T-cell (primary cell): ENCODE measurements around the gene RBCK1. TPM values are rescaled to one million over a fixed set of nuclear protein-coding genes. Genes with fewer than 3 reads are reported as not detected.
"Not testable (repeated sequence)": the region's sequence is repeated elsewhere in the genome, so short reads cannot be mapped to it uniquely, and the experiment has no call there.

Source experiments
- ATAC-seq, 4 experiments: fragments of 200-7000 bp in 3 of 4; fragments of 150-1000 bp in 1 of 4; cut with Tn5 transposase; replicated peaks in 1 of 4; 1 replicate in 3 of 4; 2 replicates in 1 of 4; pipeline ENCODE4 v1.10.0; 2021; ENCODE audit warnings: moderate library complexity in 3 of 4, mild to moderate bottlenecking in 2 of 4, moderate number of reproducible peaks in 1 of 4
- CTCF ChIA-PET, 2 donors: fragments of 300-600 bp; sonication (Branson Sonifier 250); formaldehyde crosslinking; loops; one replicate each; lab custom pipeline; 2022; ENCODE audit warnings: antibody characterized with exemption in 2 of 2; lab: Charles Lee
- POLR2A ChIA-PET, 2 donors: fragments of 300-600 bp; sonication (Branson Sonifier 250); formaldehyde crosslinking; loops; one replicate each; lab custom pipeline; 2022; ENCODE audit warnings: antibody characterized with exemption in 2 of 2; lab: Charles Lee
- DNase-seq, 35 experiments: peaks; one replicate each; pipeline versions ENCODE4 v3.0.0 to v3.0.0-alpha.2; 2013 to 2023
- H3K27ac ChIP-seq: one replicate; pipeline ENCODE4 v1.5.1; 2013; ENCODE audit warnings: low read length
- H3K27me3 ChIP-seq, 2 experiments: replicated peaks in 1 of 2; 1 replicate in 1 of 2; 2 replicates in 1 of 2; pipeline versions ENCODE4 v1.6.1 to v1.7.0; 2013; ENCODE audit warnings: low read length in 1 of 2, mixed read lengths in 1 of 2; ENCODE audit not compliant: control insufficient read depth in 2 of 2, insufficient read depth in 2 of 2; ENCODE audit errors: extremely low read depth in 1 of 2
- H3K36me3 ChIP-seq, 2 donors: 1 replicate in 1 of 2; 2 replicates in 1 of 2; pipeline versions ENCODE4 v1.6.1 to v1.7.0; 2013; ENCODE audit warnings: low read length in 1 of 2; ENCODE audit not compliant: control insufficient read depth in 2 of 2, insufficient read depth in 1 of 2; ENCODE audit errors: extremely low read depth in 1 of 2
- H3K4me1 ChIP-seq, 2 experiments: 1 replicate in 1 of 2; 2 replicates in 1 of 2; pipeline versions ENCODE4 v1.6.1 to v1.7.0; 2013; ENCODE audit warnings: low read length in 2 of 2, mixed read lengths in 1 of 2; ENCODE audit not compliant: insufficient read depth in 2 of 2, control insufficient read depth in 1 of 2; ENCODE audit errors: extremely low read depth in 1 of 2
- H3K4me3 ChIP-seq, 2 donors: 1 replicate in 1 of 2; 2 replicates in 1 of 2; pipeline versions ENCODE4 v1.5.1 to v1.7.0; 2013; ENCODE audit warnings: mild to moderate bottlenecking in 2 of 2, low read length in 1 of 2, moderate library complexity in 1 of 2; ENCODE audit not compliant: control insufficient read depth in 1 of 2; ENCODE audit errors: extremely low read depth in 1 of 2
- H3K9me3 ChIP-seq: 2 replicates; pipeline ENCODE4 v1.7.0; 2013
- H3K27ac Mint-ChIP-seq, 2 donors: one replicate each; pipeline ENCODE4 v1.8.0; 2020 to 2021; ENCODE audit warnings: mild to moderate bottlenecking in 2 of 2, mixed read lengths in 2 of 2
- H3K27me3 Mint-ChIP-seq, 2 donors: one replicate each; pipeline ENCODE4 v1.8.0; 2021 to 2022; ENCODE audit warnings: mixed read lengths in 2 of 2
- H3K36me3 Mint-ChIP-seq: one replicate; pipeline ENCODE4 v1.8.0; 2021; ENCODE audit warnings: mixed read lengths
- H3K4me1 Mint-ChIP-seq, 3 donors: one replicate each; pipeline ENCODE4 v1.8.0; 2020 to 2022; ENCODE audit warnings: mixed read lengths in 3 of 3, mild to moderate bottlenecking in 1 of 3
- H3K4me3 Mint-ChIP-seq, 3 donors: one replicate each; pipeline ENCODE4 v1.8.0; 2020 to 2022; ENCODE audit warnings: mild to moderate bottlenecking in 3 of 3, mixed read lengths in 3 of 3, moderate library complexity in 3 of 3
- H3K9me3 Mint-ChIP-seq, 3 donors: one replicate each; pipeline ENCODE4 v1.8.0; 2020 to 2022; ENCODE audit warnings: mixed read lengths in 3 of 3
- WGBS: methylation state at CpG from one replicate; pipeline ENCODE4 v1.1.5; 2013; ENCODE audit warnings: missing lambda C conversion rate; ENCODE audit not compliant: insufficient coverage; 5-methylcytosine and 5-hydroxymethylcytosine counted together
- total RNA-seq, 35 experiments: library from RNA in 6 of 35; stranded (reverse) in 6 of 35; fragments of 120-200 nt in 1 of 35; gene quantifications; one replicate each; pipeline versions ENCODE4 v1.2.1 to v1.2.4 and lab custom pipeline; 2013 to 2026

Gene RBCK1
- total RNA-seq, 5 donors from 2014 or later (not counting 1 experiment from before 2014, with no cell fraction given): 87.0 to 110 (median 105) TPM

DNA sequence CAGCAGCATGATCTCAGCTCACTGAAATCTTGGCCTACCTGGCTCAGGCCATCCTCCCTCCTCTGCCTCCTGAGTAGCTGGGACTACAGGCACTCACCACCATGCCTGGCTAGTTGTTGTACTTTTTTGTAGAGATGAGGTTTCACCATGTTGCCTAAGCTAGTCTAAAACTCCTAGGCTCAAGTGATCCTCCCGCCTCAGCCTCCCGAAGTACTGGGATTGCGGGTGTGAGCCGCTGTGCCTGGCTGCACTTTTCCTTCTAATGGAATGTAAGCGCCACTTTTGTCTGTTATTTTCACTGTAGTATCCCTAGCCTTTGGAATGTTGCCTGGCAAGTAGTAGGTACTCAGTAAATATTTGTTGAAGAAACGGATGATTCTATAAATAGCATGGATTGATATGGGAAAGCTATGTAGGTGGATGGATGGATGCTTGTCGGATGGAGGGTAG, 37.9 kb upstream of the RBCK1 start:
- H3K27ac ChIP-seq: no peak overlapping the region
- ATAC-seq (no peak), DNase-seq (no peak)
- H3K4me3 ChIP-seq: no peak overlapping the region
- WGBS: 97% methylated on average over 7 of the region's 7 CpGs
- Mint-ChIP-seq H3K27me3 (no peaks in the 10 kb centered on the region), H3K4me1 (peaks cover 22 to 38% (median 35%) of the 10 kb centered on the region in 3 donors), H3K27ac (no peak overlapping the region), H3K9me3 (no peaks in the 10 kb centered on the region), H3K36me3 (no peaks in the 10 kb centered on the region), H3K4me3 (no peak overlapping the region)
- ChIA-PET CTCF (no interaction called here), POLR2A (no interaction called here)
- no peaks in the 10 kb centered on the region for H3K9me3 ChIP-seq
- H3K36me3 ChIP-seq: no peaks in the 10 kb centered on the region
- H3K27me3 ChIP-seq: peaks cover 0 to 2% of the 10 kb centered on the region in 2 experiments
- H3K4me1 ChIP-seq: peaks cover 7 to 16% of the 10 kb centered on the region in 2 experiments

GRCh38 chr20:370977-371754, 36.9 kb upstream of the RBCK1 start:
- no peak for DNase-seq
- 66% methylated on average over 5 of the region's 7 CpGs for WGBS
- H3K4me3 Mint-ChIP-seq: no peak overlapping the region
- no peaks in the 10 kb centered on the region for H3K36me3 Mint-ChIP-seq
- H3K4me1 Mint-ChIP-seq: peaks cover 13 to 29% (median 25%) of the 10 kb centered on the region in 3 donors
- H3K27ac ChIP-seq: no peak overlapping the region
- peaks cover 4 to 8% of the 10 kb centered on the region in 2 experiments for H3K4me1 ChIP-seq
- no peak for ATAC-seq
- no peak overlapping the region for H3K27ac Mint-ChIP-seq
- no peaks in the 10 kb centered on the region for H3K27me3 Mint-ChIP-seq
- ChIA-PET POLR2A (no interaction called here), CTCF (no interaction called here)
- H3K9me3 ChIP-seq: no peaks in the 10 kb centered on the region
- no peaks in the 10 kb centered on the region for H3K36me3 ChIP-seq
- no peaks in the 10 kb centered on the region for H3K9me3 Mint-ChIP-seq
- no peak overlapping the region for H3K4me3 ChIP-seq
- peaks cover 0 to 2% of the 10 kb centered on the region in 2 experiments for H3K27me3 ChIP-seq

DNA sequence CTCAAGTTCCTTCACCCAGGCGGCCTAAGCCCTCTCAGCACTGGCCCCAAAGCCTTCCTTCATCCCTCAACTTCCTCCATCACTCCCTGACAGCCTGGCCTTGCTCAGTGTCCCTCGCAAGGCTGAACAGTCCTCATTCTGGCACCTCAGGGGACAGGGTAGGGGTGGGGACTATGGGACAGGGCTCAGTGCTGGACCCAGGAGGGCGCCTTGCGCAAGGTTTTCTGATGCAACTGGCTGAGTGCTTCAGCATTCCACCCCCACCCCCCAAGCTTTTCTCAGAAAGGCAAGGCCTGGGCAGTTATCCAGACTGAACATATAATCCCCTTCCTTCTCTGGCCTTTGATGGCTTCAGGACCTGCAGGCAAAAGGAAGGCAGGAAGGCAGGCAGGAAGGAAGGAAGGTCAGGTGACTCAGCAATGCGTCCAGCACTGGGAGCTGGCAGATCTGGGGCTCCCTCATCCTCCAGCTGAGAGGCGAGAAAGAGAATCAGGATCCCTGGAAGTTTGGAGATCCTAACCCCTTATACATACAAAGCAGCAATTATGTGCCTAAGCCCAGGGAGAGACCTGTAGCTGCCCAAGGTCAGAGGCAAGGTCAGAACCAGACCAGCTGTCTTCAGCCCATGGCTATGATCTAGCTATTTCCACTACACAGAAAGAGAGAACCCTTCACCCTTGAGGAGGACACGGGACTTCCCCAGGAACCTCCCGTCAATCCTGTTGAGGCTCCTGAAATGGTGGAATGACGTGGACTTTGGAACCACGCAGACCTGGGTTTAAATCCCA, 36.1 kb upstream of the RBCK1 start:
- Histone ChIP-seq H3K4me3 (no peak overlapping the region), H3K36me3 (no peaks in the 10 kb centered on the region), H3K27me3 (peaks cover 0 to 2% of the 10 kb centered on the region in 2 experiments), H3K4me1 (peaks cover 4 to 7% of the 10 kb centered on the region in 2 experiments), H3K27ac (no peak overlapping the region), H3K9me3 (no peaks in the 10 kb centered on the region)
- Mint-ChIP-seq H3K4me1 (peaks cover 9 to 25% (median 20%) of the 10 kb centered on the region in 3 donors), H3K4me3 (no peak overlapping the region), H3K9me3 (no peaks in the 10 kb centered on the region), H3K27ac (no peak overlapping the region), H3K36me3 (no peaks in the 10 kb centered on the region), H3K27me3 (no peaks in the 10 kb centered on the region)
- ChIA-PET POLR2A (no interaction called here), CTCF (interaction anchor here in 1 of 2 donors (0.6 kb wide), 1 partner anchor 55 kb away, joined by 4 read pairs; no protein-coding TSS in a partner anchor)
- 74% methylated on average over 7 of the region's 10 CpGs for WGBS
- no peak for ATAC-seq
- DNase-seq: no peak

DNA sequence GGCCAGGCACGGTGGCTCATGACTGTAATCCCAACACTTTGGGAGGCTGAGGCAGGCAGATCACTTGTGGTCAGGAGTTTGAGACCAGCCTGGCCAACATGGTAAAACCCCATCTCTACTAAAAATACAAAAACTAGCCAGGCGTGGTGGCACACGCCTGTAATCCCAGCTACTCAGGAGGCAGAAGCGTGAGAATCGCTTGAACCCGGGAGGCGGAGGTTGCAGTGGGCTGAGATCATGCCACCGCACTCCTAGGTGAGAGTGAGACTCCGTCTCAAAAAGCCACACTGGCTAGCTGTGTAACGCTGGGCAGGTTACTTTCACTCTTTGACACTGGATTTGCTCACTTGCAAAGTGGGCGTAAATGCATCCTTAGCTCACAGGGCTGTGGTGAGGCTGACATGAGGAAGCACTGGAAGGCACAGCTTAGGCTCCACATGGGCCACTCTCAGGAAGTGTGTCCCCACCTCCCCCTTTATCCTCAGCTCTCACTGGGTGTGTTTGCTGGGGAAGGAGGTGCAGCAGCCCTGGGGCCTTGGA, 35.5 kb upstream of the RBCK1 start:
- CTCF ChIA-PET: interaction anchor here in 1 of 2 donors (0.6 kb wide), 1 partner anchor 54 kb away, joined by 4 read pairs; no protein-coding TSS in a partner anchor
- DNase-seq, H3K27me3 ChIP-seq, POLR2A ChIA-PET, H3K4me3 Mint-ChIP-seq, ATAC-seq, H3K27ac ChIP-seq, H3K36me3 Mint-ChIP-seq, H3K4me3 ChIP-seq, H3K27ac Mint-ChIP-seq, H3K4me1 ChIP-seq, H3K27me3 Mint-ChIP-seq, H3K36me3 ChIP-seq, H3K9me3 ChIP-seq, H3K9me3 Mint-ChIP-seq: not testable (repeated sequence)
- peaks cover 7 to 20% (median 20%) of the 10 kb centered on the region in 3 donors for H3K4me1 Mint-ChIP-seq
- 80% methylated on average over 8 of the region's 11 CpGs for WGBS

DNA sequence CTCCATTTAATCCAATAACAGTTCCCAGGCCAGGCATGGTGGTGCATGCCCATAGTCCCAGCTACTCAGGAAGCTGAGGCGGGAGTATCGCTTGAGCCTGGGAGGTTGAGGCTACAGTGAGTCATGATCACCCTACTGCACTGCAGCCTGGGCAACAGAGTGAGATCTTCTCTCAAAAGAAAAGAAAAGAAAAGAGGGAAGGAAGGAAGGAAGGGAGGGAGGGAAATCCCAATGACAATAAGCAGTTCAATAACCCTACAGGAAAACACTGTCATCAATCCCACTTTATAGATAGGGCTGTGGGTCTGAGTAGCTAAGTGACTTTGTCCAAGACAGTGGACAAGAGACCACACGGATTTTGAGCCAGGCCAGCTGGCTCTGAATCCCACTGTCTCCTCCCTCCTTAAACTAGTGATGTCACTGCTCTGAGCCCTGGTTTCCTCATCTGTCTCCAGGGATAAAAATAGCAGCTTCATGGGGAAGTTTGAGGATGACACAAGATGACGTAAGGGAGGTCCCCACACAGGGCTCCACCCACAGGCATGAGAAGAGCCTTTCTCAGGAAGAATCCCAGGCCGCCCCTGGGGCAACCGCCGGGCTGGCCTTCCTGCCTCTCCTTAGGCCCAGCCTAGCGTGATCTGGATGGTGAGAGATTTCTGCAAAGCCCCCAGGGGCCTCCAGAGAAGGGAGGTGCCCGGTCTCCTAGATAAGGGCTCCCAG, 34.8 kb upstream of the RBCK1 start:
- Mint-ChIP-seq H3K36me3 (no peaks in the 10 kb centered on the region), H3K27ac (no peak overlapping the region), H3K4me3 (no peak overlapping the region), H3K27me3 (no peaks in the 10 kb centered on the region), H3K4me1 (peaks cover 7 to 20% (median 14%) of the 10 kb centered on the region in 3 donors), H3K9me3 (no peaks in the 10 kb centered on the region)
- H3K27ac ChIP-seq: no peak overlapping the region
- H3K4me3 ChIP-seq: no peak overlapping the region
- DNase-seq: peak in 1 of 35 experiments; percentile 10
- no peaks in the 10 kb centered on the region for H3K36me3 ChIP-seq
- no peak for ATAC-seq
- H3K9me3 ChIP-seq: no peaks in the 10 kb centered on the region
- peaks cover 4 to 7% of the 10 kb centered on the region in 2 experiments for H3K4me1 ChIP-seq
- CTCF ChIA-PET: no interaction called here
- 77% methylated on average over 3 of the region's 9 CpGs for WGBS
- H3K27me3 ChIP-seq: peaks cover 0 to 2% of the 10 kb centered on the region in 2 experiments
- POLR2A ChIA-PET: no interaction called here
